CMK (cell line): ENCODE data around the gene MAP2K5.

Source experiments
- DNase-seq: peaks from one replicate; pipeline ENCODE4 v3.0.0-alpha.2; 2010; ENCODE audit warnings: low read depth

MAP2K5 gene

DNA sequence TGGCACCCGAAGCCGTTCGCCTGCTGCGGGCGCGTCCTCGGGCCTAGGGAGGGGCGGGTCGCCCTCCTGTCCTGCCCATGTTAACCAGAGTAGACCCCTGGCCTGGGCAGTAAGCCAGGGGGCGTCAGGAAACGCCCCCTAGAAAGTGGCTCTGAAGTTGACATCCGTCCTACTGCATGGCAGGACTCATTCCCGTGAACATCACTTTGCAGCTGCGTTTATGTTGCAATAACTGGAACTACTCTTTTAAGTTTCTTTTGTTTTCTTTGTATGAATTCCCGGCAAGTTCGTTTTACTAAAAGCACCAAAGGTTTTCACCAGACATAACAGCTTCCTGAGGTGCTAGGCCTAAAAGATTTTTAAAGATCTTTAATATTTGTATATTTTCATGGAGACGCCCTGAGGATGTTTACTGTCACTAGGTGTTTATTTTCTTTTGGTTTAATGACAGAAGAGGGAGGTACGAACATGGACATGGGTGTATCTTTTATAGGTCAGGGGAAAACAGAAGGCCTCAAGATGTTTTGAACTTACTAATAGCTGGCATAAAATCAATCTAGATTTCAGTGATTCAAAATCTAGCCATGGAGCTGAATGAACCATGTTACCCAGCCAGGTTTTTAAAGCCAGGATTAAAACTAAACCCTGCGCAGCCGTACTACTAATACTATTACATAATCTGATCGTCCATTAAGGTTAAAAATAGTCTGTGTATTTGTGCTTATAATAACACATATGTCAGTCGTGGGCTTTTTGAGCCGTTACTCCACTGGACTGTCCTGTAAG lies 20.5 kb upstream of the MAP2K5 start:
- no peak for DNase-seq

DNA sequence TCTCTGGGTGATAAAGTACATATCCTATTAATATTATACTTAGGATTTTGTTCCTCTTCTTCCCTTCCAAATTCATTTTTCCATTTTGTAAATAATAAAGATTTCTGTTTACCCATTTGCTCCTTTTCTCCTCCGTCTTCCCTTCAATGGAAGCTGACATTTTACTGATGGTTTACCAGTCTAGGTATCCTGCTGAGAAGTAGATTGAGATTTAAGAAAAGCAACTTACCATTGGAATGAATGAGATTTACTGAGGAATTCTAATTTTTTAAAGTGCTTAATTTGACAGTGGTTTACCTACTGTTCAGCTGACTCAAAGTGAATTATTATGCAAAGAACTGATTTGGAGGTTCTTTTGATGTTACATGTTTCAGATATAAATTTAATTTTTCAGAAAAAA lies 19.2 kb upstream of the MAP2K5 start:
- no peak for DNase-seq

DNA sequence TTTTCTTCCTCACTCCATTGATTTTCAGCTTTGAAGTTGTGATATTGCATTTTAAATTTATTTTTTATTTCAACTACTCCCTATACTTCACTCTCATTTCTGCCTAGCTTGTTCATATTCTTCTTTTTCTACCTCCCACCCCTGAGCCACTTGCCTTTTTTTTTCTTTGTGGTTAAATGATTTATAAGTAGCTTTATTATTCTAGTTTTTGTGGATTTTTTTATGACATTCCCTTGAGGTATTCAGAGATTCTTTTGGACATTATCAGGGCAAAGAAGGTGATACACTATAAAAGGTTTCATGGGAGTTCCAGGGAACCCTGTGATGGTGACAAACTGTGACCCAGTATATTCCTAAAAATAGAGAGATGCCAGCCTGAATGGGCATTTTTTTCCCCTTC lies 18.3 kb upstream of the MAP2K5 start:
- DNase-seq: no peak

DNA sequence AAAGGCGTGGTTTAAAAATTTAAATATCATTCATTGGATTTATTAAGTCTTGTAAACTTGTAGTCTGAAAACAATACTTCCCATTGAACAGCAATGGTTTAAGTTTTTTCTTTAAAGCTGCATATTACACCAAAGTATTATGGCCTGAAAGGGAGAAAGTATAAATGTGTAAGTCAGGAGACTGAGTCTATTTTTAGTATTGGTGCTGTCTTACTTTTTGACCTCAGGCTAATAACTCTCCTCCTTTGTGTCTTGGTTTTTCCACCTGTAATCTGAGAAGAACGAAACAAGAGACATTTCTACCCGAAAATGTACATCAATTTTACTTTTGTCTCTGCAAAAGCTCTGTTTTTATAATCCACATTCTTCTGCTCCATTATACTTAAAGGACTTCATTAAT lies 14.0 kb upstream of the MAP2K5 start:
- DNase-seq: no peak

DNA sequence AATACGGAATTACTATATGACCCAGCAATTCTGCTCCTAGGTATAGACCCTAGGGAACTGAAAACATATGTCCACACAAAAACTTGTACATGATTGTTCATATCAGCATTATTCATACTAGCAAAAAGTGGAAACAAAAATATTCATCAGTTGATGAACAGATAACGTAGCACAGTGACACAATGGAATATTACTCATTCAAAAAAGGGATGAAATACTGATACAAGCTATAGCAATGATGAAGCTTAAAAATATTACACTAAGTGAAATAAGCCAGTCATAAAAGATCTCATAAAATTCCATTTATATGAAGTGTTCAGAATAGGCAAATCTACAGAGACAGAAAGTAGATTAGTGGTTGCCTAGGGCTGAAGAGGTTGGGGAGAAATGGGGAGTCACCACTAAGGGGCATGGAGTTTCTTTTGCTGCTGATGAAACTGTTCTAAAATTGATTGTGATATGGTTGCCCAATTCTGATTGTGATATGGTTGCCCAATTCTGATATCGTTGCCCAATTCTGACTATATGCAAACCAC lies 11.1 kb upstream of the MAP2K5 start:
- DNase-seq: no peak

DNA sequence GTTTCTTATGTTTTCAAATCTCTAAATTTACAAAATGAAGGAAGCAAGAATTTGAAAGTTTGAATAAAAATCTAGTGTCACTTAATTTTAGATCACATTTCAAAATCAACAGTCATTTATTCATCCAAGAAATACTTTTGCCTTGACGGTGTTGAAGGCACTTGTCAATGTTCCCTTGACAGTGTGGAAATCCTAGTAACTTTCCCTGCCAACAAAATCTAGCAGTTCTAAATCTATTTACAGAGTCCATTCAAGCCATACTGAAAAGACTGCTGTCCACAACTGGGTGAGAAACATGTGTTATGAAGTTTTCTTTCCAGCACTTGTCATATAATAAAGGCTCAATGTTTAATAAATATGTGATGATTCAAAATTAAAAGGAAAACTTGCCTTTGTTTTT lies 8.6 kb upstream of the MAP2K5 start:
- no peak for DNase-seq

DNA sequence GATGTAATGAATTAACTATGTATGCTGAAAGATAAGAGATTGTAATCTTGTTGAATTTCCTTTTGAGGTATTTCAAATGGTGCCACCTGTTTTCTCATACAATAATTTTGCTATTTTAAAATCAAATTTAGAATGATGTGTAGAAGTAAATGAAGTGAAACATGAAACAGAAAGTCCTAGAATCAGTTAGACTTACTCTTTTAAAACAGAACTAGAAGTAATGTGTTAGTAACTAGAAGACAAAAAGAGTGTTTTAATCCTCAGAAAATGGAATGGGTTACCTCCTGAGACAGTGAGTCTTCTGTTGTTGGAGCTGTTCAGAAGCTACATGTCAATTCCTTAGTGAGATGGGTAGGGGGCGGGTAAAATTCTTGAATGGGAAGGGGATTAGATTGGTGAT lies 8.1 kb upstream of the MAP2K5 start:
- DNase-seq: no peak

DNA sequence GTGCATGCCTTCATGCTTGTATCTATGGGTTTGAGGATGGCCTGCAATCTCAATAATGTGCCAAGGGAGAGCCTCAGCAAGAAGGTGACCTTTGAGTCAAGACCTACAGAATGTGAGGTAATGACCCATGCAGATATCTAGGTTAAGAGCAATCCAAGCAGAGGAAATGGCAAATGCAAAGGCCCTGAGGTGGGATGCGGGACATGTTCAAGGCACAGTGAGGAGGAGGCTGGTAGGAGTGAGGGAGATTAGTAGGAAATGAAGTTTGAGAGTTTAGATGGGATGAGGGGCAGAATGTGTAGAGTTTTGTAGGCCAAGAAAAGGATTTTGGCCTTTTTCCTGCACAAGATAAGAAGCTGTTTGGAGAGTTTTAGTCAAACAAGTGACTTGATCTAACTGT lies 4.7 kb upstream of the MAP2K5 start:
- no peak for DNase-seq

DNA sequence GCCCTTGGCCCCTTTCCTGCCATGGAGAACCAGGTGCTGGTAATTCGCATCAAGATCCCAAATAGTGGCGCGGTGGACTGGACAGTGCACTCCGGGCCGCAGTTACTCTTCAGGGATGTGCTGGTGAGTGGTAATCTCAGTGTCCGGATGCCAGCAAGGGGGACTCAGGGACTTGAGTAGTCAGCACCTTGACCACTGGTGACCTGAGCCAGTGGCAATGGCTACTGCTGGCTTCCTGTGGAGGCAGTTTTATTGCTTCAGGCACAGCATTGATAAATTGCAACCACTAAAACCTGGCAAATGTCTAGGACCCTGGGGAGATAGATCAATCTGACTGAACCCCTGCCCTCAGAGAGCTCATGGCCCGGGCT lies 830 bp downstream of the MAP2K5 start:
- no peak for DNase-seq

DNA sequence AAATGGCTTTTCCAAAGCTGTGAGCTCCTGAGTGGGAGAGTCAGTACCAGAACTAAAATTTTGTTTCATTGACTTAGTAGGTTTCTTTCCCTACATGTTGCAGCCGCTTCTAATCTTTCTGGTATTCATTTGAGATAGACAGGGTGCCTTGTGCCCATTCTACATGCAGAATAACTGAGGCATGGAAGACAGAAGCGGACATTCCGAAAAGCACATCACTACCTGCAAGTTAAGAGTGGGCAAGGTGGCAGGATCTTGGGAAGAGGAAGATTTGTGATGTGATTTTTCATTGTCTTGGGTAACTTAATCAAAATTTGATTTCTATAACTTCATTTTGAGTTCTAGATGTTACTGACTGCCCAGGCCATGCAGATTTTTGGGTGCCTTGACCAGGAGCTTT lies 2.0 kb downstream of the MAP2K5 start:
- no peak for DNase-seq

DNA sequence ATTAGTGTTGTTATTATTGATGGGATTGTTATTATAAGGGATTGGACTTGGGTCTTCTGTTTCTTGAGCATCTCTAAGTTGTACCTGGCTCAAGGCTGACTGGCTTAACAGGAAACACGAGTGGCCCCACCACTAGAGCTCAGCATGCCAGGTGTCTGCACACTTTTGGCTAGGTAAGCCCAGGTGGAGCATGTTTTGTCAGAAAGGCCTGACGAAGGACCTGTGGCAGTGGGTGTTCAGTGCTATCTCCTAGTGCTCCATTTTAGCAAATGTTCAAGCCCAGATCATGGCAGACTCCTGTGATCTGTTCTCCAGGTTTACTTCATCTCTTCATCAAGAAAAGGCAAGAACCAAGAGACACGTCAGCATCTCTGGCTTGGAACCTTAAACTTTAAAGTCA lies 3.4 kb downstream of the MAP2K5 start:
- no peak for DNase-seq

DNA sequence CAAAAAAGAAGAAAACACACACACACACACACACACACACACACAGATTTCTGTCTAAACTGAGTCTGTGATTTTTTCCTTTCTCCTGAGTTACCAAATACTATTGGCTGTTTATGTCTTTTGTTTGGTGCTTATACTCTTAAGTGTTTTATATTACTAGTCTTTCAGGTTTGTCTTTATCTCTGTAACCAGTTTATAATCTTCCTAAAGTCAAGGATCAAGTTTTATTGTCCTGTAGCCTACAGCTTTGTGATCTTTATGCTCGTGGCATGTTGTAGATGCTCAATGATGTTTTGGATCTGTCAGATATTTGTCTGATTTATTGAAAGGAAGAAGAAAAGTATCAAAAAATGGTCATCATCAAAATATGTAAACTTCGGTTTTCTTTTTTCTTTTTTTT lies 4.6 kb downstream of the MAP2K5 start:
- DNase-seq: no peak

DNA sequence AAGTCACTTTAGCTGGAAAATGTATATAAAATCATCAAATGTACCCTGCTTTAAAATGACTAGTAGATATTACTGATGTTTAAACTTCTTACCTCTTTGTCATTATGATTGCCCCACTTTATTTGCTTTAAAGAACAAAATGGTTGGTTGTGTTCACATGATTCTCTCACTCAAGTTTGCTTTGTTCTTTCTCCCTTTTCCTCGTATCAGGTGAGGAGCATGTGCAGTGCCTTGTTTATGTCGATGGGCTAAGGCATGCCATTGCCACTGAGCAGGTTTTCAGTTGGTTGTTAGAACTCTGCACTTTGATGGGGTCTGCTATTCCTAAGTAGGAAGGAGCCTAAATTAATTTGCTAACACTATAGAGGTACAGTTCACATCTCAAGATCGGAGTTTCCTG lies 5.3 kb downstream of the MAP2K5 start:
- DNase-seq: no peak

DNA sequence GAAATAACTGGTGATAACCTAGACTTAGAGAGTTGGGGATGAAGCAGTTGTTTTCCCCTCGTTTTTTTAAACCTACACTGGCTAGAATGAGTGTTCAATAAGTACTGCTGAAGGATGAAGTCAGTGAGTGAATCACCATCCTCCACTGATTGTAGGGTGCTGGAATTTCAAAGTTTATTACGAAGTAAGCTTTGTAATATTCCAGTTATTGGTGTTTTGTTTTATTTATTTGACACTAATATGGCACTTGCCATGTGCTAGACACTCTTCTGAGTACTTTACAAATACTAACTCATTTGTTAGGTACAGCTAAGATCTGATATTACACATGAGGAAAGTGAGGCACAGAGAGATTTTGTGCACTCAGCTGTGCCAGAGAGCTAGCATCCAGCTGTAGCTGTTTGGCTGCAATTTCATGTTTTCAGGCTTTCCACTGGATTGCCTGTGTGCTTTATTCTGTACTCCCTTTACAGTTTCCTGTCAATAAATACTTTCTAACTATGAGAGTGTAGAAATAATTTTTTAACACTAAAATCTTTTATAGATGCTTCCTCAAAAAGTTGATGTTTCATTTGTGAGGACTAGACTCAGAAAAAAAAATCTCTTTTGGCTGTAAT lies 5.8 kb downstream of the MAP2K5 start:
- DNase-seq: no peak

DNA sequence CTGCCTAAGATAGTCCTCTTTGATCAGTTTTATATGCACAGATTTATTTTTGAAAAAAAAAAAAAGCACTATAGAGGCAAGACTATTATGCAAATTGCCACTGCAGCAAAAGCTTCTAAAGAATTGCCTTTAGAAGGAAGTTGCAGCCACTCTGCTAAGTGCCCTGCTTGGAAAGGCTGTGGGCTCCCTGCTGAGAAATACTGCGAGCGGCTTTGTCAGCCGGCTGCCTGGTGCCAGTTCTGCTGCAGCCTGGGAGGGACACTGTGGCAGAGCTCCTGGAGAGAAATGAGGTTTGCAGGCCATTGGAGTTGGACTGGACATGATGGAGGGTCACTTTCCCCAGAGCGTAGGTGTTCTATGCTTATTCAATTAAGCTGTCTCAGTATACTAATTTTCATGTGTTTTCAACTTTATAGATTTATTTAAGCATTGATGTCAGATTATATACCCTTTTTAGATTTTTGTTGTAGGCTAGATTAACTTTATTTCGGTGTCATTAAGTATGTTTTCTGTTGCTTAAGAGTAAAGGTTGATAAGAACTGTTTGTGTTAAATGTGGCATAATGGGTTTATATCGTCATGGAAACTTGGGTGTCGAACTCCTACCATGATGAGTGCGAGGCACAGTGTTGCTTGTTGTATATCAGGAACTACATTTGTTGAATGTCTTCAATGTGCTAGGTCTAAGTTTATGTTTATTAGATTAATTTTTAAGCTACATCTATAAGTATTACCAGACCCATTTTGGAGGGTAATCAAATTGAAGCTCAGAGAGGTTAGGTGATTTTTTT lies 6.6 kb downstream of the MAP2K5 start:
- no peak for DNase-seq

DNA sequence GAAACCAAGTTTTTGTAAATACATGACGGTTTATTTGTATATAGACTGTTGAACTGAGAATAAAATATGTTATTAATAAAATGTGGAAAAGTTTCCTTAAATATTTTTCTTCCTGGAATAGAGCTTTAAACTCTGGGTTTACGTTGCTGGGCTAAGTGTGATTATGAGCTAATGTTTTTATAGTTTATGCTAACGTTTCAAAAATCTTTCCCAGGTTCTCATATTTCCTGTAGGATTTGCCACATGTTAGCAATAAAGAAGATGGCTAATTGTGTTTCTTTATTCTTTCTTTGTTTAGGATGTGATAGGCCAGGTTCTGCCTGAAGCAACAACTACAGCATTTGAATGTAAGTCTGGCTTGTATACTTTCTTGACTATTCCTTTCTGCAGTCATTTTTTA lies 7.2 kb downstream of the MAP2K5 start:
- DNase-seq: no peak

DNA sequence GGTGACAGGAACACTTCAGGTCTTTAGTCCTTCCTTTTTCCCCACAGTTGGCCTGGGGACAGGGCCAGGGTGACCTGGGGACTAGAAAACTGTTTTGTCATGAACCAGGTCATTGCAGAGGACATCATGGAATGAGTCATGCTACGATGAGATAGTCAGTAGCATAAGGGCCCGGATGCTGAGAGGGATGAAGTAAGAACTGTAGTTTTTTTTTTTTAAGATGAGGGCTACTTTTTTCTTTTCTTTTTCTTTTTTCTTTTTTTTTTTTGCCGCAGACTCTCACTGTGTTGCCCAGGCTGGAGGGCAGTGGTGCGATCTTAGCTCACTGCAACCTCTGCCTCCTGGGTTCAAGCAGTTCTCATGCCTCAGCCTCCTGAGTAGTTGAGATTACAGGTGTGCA lies 8.0 kb downstream of the MAP2K5 start:
- no peak for DNase-seq

DNA sequence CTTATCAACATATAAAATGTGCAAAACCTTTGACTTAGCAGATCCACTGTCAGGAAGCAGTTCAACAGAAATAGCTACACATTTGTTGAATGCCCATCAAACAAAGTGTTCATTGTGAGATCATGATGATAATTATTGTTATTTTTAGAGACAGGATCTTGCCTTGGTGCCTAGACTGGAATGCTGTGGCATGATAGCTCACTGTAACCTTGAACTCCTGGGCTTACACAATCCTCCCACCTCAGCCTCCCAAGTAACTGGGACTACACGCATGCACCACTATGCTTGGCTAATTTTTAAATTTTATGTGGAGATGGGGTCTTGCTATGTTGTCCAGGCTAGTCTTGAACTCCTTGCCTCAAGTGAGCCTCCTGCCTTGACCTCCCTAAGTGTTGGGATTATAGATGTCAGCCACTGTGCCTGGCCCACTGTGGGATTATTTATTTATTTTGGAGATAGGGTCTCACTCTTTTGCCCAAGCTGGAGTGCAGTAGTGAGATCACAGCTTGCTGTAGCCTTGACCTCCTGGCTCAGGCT lies 8.8 kb downstream of the MAP2K5 start:
- DNase-seq: no peak

DNA sequence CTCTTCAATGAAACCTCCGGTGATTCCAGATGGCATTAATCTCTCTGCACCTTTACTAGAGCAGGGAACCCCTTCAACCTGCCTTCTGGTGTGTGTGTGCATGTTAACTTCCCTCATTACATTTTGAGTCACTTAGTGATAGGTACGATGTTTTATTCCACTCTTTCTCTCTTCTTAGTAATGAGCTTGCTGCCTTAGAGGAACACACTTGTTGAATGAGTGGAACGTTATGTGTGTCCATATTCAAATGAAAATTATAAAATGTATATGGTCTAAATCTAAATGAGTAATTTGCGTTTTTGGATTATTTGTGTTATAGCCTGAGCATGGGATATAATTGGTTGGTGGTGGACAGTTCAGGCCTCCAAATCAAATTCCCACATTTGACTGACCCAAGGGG lies 12.1 kb downstream of the MAP2K5 start:
- no peak for DNase-seq

DNA sequence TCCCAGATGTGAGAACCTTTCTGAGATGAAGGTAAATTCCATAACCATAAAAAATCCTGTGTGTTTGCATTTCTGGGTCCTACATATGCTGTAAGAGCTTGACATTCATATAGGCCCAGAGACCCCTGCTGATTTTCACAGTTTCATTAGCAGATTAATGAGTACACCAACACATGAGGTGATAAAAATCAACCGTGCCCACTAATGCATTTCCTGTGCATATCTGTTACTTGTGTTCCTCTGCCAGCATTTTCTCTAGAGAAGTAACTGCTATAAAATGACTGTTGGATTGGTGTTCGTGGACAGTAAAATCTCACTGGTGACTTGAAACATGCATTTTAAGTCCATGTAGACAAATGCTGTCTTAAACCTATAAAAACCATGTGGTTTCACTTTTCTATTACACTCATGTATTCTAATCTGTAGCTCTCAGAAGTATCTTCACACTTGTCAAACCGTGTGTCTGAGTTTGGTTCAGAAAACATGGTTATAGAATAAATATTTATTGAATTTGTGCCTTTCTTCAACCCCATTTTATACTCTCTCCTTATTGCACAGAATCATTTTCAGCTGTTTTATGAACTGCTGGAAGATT lies 14.6 kb downstream of the MAP2K5 start:
- DNase-seq: no peak

DNA sequence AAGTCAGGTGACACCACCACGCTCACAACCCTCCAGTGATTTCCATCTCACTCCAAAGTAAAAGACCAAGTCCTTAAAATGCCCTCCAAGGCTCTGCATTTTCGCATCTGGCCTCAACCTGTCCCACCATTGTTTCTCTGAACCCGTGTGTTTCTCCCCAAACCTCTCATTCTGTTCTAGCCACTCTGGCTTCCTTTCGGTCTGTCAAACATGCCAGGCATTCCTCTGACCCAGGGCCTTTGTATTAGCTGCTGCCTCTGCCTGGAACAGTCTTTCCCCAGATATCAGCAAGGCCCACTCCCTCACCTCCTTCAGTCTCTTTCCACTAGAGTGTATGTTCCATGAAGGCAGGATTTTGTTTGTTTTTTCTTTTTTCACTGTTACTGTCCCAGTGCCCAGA lies 16.0 kb downstream of the MAP2K5 start:
- no peak for DNase-seq

DNA sequence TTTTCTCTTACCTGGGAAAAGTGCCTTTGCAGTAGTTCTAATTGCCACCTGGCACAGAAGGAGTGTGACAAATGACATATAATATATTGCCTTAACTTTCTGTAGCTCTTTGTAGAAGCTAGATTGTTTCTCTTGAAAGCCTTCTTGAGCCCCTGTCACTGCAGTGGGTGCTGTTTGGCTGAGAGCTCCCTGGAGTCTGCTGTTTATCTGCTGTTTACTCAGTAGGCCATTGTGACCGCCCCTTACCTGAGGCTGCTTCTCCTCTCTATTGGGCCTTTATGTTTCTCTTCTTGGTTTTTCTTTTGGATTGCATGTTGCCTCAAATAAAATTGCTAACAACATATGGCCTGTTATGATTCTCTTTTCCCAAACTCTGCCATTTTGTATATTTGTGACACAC lies 16.7 kb downstream of the MAP2K5 start:
- no peak for DNase-seq
